IMR-90 (cell line): ENCODE results near the gene RAB23. TPM values are rescaled to one million over a fixed set of nuclear protein-coding genes. Genes with fewer than 3 reads are reported as not detected.

Source experiments
- ATAC-seq: fragments of 200-7000 bp; cut with Tn5 transposase; 2 replicates; pipeline ENCODE4 v1.9.1; 2020; ENCODE audit warnings: low read depth, mild to moderate bottlenecking, moderate library complexity
- BruUV-seq: library from RNA; stranded (reverse); fragments of 400-500 nt; replicated peaks from 2 replicates; lab custom pipeline; 2021; lab: Mats Ljungman, UMichigan
- CTCF ChIA-PET: fragments of 300-600 bp; formaldehyde crosslinking; extraction: SDS; loops from one replicate; lab custom pipeline; 2021; ENCODE audit warnings: antibody characterized with exemption; lab: Yijun Ruan, JAX
- POLR2A ChIA-PET: fragments of 300-600 bp; sonication (Branson Sonifier 250); formaldehyde crosslinking; loops from one replicate; lab custom pipeline; 2022; ENCODE audit warnings: antibody characterized with exemption; ENCODE audit not compliant: unreplicated experiment; lab: Charles Lee
- DNase-seq: peaks from one replicate; pipeline ENCODE4 v3.0.0; 2013
- H2AFZ ChIP-seq: replicated peaks from 2 replicates; pipeline ENCODE3; 2013; ENCODE audit warnings: low read length, mild to moderate bottlenecking; ENCODE audit not compliant: poor library complexity
- H2AK5ac ChIP-seq: 2 replicates; pipeline ENCODE4 v1.6.1; 2013; ENCODE audit warnings: low read depth, low read length, inconsistent platforms
- H2AK9ac ChIP-seq: replicated peaks from 2 replicates; pipeline ENCODE3; 2013; ENCODE audit warnings: mild to moderate bottlenecking, low read depth, low read length, moderate library complexity; ENCODE audit not compliant: poor library complexity
- H2BK120ac ChIP-seq: 2 replicates; pipeline ENCODE4 v1.6.1; 2013; ENCODE audit warnings: low read depth, low read length, inconsistent platforms
- H2BK15ac ChIP-seq: 3 replicates; pipeline ENCODE4 v1.6.1; 2013; ENCODE audit warnings: low read depth, low read length, inconsistent platforms
- H2BK20ac ChIP-seq: 2 replicates; pipeline ENCODE4 v1.6.1; 2013; ENCODE audit warnings: low read depth, mild to moderate bottlenecking, inconsistent platforms, low read length, moderate library complexity
- H2BK5ac ChIP-seq: 2 replicates; pipeline ENCODE4 v1.6.1; 2013; ENCODE audit warnings: mild to moderate bottlenecking, low read depth, low read length, inconsistent platforms; ENCODE audit not compliant: poor library complexity, severe bottlenecking
- H3K14ac ChIP-seq: replicated peaks from 2 replicates; pipeline ENCODE4 v1.6.1; 2013; ENCODE audit warnings: low read depth, low read length, inconsistent platforms
- H3K18ac ChIP-seq: 2 replicates; pipeline ENCODE4 v1.6.1; 2013; ENCODE audit warnings: low read depth, low read length, control low read depth
- H3K23ac ChIP-seq: 2 replicates; pipeline ENCODE4 v1.6.1; 2013; ENCODE audit warnings: low read depth, low read length, inconsistent platforms
- H3K27ac ChIP-seq: 2 replicates; pipeline ENCODE4 v1.5.1; 2013; ENCODE audit warnings: mild to moderate bottlenecking, control low read depth, low read length; ENCODE audit not compliant: insufficient read depth
- H3K27me3 ChIP-seq: 2 replicates; pipeline ENCODE4 v1.6.1; 2013; ENCODE audit warnings: low read length; ENCODE audit not compliant: control insufficient read depth, insufficient read depth
- H3K36me3 ChIP-seq: 2 replicates; pipeline ENCODE4 v1.6.1; 2013; ENCODE audit warnings: low read length, mixed read lengths; ENCODE audit not compliant: control insufficient read depth, insufficient read depth
- H3K4ac ChIP-seq: 2 replicates; pipeline ENCODE4 v1.6.1; 2013; ENCODE audit warnings: low read depth, low read length, inconsistent platforms
- H3K4me1 ChIP-seq: 2 replicates; pipeline ENCODE4 v1.6.1; 2013; ENCODE audit warnings: low read length, mixed read lengths; ENCODE audit not compliant: control insufficient read depth, insufficient read depth
- H3K4me2 ChIP-seq: 2 replicates; pipeline ENCODE4 v1.6.1; 2013; ENCODE audit warnings: low read depth, mild to moderate bottlenecking, control low read depth, low read length, moderate library complexity
- H3K4me3 ChIP-seq: 2 replicates; pipeline ENCODE4 v1.5.1; 2013; ENCODE audit warnings: low read depth, mild to moderate bottlenecking, control low read depth, low read length, moderate library complexity; ENCODE audit not compliant: insufficient read depth
- H3K56ac ChIP-seq: 2 replicates; pipeline ENCODE4 v1.6.1; 2013; ENCODE audit warnings: low read length, inconsistent platforms; ENCODE audit not compliant: insufficient read depth; ENCODE audit errors: extremely low read depth
- H3K79me1 ChIP-seq, 2 experiments: 2 replicates each; pipeline ENCODE4 v1.6.1; 2013; ENCODE audit warnings: low read length in 2 of 2, inconsistent platforms in 1 of 2, low read depth in 1 of 2
- H3K9ac ChIP-seq: 2 replicates; pipeline ENCODE4 v1.6.1; 2013; ENCODE audit warnings: low read depth, low read length, control low read depth
- H3K9me1 ChIP-seq: 2 replicates; pipeline ENCODE4 v1.6.1; 2013; ENCODE audit warnings: low read length, inconsistent platforms; ENCODE audit not compliant: insufficient read depth
- H3K9me3 ChIP-seq: 2 replicates; pipeline ENCODE4 v1.6.1; 2013; ENCODE audit warnings: low read length; ENCODE audit not compliant: control insufficient read depth, insufficient read depth
- H4K20me1 ChIP-seq: 2 replicates; pipeline ENCODE4 v1.6.1; 2013; ENCODE audit warnings: low read length, inconsistent platforms; ENCODE audit not compliant: insufficient read depth
- H4K5ac ChIP-seq: 2 replicates; pipeline ENCODE4 v1.6.1; 2013; ENCODE audit warnings: mild to moderate bottlenecking, low read depth, low read length, control low read depth
- H4K8ac ChIP-seq, 2 experiments: 2 replicates each; pipeline ENCODE4 v1.6.1; 2013; ENCODE audit warnings: low read depth in 2 of 2, low read length in 2 of 2, control low read depth in 1 of 2, inconsistent platforms in 1 of 2
- H4K91ac ChIP-seq: 2 replicates; pipeline ENCODE4 v1.6.1; 2013; ENCODE audit warnings: low read depth, low read length, inconsistent platforms; ENCODE audit not compliant: insufficient read depth
- BHLHE40 ChIP-seq: fragments of 150-350 bp; IDR thresholded peaks from 2 replicates; pipeline ENCODE4 v1.6.1; 2016; ENCODE audit warnings: mild to moderate bottlenecking, low read depth, low read length
- CEBPB ChIP-seq: IDR thresholded peaks from 2 replicates; pipeline ENCODE4 v1.6.1; 2012; ENCODE audit warnings: low read depth, low read length, improper control_type of control experiment
- CHD1 ChIP-seq: IDR thresholded peaks from 2 replicates; pipeline ENCODE4 v1.6.1; 2012; ENCODE audit warnings: low read depth, low read length, improper control_type of control experiment
- FOS ChIP-seq: fragments of 150-350 bp; IDR thresholded peaks from 2 replicates; pipeline ENCODE4 v1.6.1; 2016; ENCODE audit warnings: low read depth, low read length
- MAFK ChIP-seq: IDR thresholded peaks from 2 replicates; pipeline ENCODE4 v1.6.1; 2012; ENCODE audit warnings: low read depth, low read length, improper control_type of control experiment
- MAZ ChIP-seq: IDR thresholded peaks from 2 replicates; pipeline ENCODE4 v1.6.1; 2012; ENCODE audit warnings: low read depth, mild to moderate bottlenecking, low read length, improper control_type of control experiment, moderate library complexity, borderline replicate concordance
- MXI1 ChIP-seq: IDR thresholded peaks from 2 replicates; pipeline ENCODE4 v1.6.1; 2012; ENCODE audit warnings: low read depth, mild to moderate bottlenecking, low read length, moderate library complexity, borderline replicate concordance
- NFE2L2 ChIP-seq: fragments of 150-350 bp; IDR thresholded peaks from 2 replicates; pipeline ENCODE4 v1.6.1; 2016; ENCODE audit warnings: low read depth, mild to moderate bottlenecking, low read length
- POLR2A ChIP-seq: IDR thresholded peaks from 2 replicates; pipeline ENCODE4 v1.6.1; 2012; ENCODE audit warnings: mild to moderate bottlenecking, low read depth, low read length
- RAD21 ChIP-seq: IDR thresholded peaks from 2 replicates; pipeline ENCODE4 v1.6.1; 2012; ENCODE audit warnings: low read length, improper control_type of control experiment
- RCOR1 ChIP-seq: IDR thresholded peaks from 2 replicates; pipeline ENCODE4 v1.6.1; 2012; ENCODE audit warnings: mild to moderate bottlenecking, low read length, improper control_type of control experiment; ENCODE audit not compliant: insufficient replicate concordance
- RFX5 ChIP-seq: IDR thresholded peaks from 2 replicates; pipeline ENCODE4 v1.8.0; 2012; ENCODE audit warnings: low read depth, mild to moderate bottlenecking, low read length, moderate library complexity
- SMC3 ChIP-seq: fragments of 150-350 bp; IDR thresholded peaks from 2 replicates; pipeline ENCODE4 v1.6.1; 2016; ENCODE audit warnings: low read depth, mild to moderate bottlenecking, antibody characterized with exemption, low read length, moderate library complexity
- WGBS, 2 experiments: methylation state at CpG; one replicate each; pipeline versions ENCODE4 v1.1.5 to v1.1.7; 2013; ENCODE audit warnings: missing lambda C conversion rate in 2 of 2; ENCODE audit not compliant: insufficient read length in 1 of 2; ENCODE audit errors: extremely low coverage in 2 of 2; 5-methylcytosine and 5-hydroxymethylcytosine counted together
- dilution Hi-C: fragments of 300-500 bp; cut with HindIII; formaldehyde crosslinking; loops from one replicate; pipeline ENCODE4 v1.14.3; 2018; ENCODE audit warnings: low sequenced_read_pairs; ENCODE audit not compliant: unreplicated experiment
- in situ Hi-C: fragments of 300-500 bp; cut with MboI; formaldehyde crosslinking; loops from 3 replicates; pipeline ENCODE4 v1.14.3; 2019; ENCODE audit warnings: low sequenced_read_pairs, inconsistent platforms, mixed read lengths
- intact Hi-C: fragments of 100-400 bp; cut with micrococcal nuclease; formaldehyde crosslinking; loops from 2 replicates; pipeline ENCODE4 v1.10.0; 2022
- polyA plus RNA-seq, 3 experiments: library from polyadenylated mRNA; depleted of rRNA; stranded (reverse); fragments of >200 nt; gene quantifications; 2 replicates each; pipeline ENCODE4 v1.2.3, GENCODE V29; 2012; ENCODE audit warnings: low replicate concordance in 1 of 3
- total RNA-seq: library from RNA; depleted of rRNA; stranded (reverse); fragments of >200 nt; gene quantifications from 2 replicates; pipeline ENCODE4 v1.2.3, GENCODE V29; 2012
- TF ChIP-seq, protein P1 (sequence below): conservative IDR thresholded peaks from 2 replicates; pipeline ENCODE4 v1.5.1; 2012; ENCODE audit warnings: mild to moderate bottlenecking, low read depth, low read length, improper control_type of control experiment
- TF ChIP-seq, protein P2 (sequence below): fragments of 150-350 bp; IDR thresholded peaks from 2 replicates; pipeline ENCODE4 v1.6.1; 2016; ENCODE audit warnings: low read depth, mild to moderate bottlenecking, low read length, moderate library complexity, borderline replicate concordance
- TF ChIP-seq, protein P3 (sequence below): fragments of 150-350 bp; IDR thresholded peaks from 2 replicates; pipeline ENCODE4 v1.6.1; 2017; ENCODE audit warnings: mild to moderate bottlenecking, antibody characterized with exemption, low read length, low read depth

RAB23 gene
- total and polyA plus RNA-seq, 2 of the 4 experiments (the other 2 are of a cell fraction): 10.8 to 13.3 TPM

DNA sequence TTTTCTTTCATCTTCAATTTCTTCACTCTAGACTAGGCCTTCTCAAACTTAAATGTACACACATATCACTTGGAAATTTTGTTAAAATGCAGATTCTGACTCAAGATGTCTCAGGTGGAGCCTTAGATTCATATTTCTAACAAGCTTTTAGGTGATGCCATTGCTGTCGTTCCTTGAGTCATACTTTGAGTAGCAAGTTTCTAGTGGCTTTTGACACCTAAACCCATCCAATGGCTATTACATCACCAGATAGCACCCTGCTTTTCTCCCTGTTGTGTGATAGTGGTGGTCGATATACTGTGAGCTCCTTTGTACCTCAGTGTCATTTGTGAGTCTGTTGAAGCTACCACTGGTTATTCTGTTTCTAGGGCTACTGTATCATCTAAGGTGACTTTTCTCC lies 84.8 kb downstream of the RAB23 start:
- Histone ChIP-seq H3K56ac (no peak overlapping the region), H4K8ac (no peak overlapping the region), H3K14ac (no peak overlapping the region), H2AFZ (no peak overlapping the region), H3K27ac (no peak overlapping the region), H2BK20ac (no peak overlapping the region), H3K23ac (no peak overlapping the region), H3K18ac (no peak overlapping the region), H3K4me2 (no peak overlapping the region), H3K9ac (no peak overlapping the region), H2BK5ac (no peak overlapping the region), H3K27me3 (no peaks in the 10 kb centered on the region), H3K79me1 (peaks cover 3 to 11% of the 10 kb centered on the region in 2 experiments; a peak in 3 of 4 replicates), H3K4ac (no peak overlapping the region), H2AK5ac (no peak overlapping the region), H3K9me3 (no peaks in the 10 kb centered on the region), H2AK9ac (no peak overlapping the region), H4K5ac (no peak overlapping the region), H3K36me3 (peaks cover 10% of the 10 kb centered on the region), H3K9me1 (no peaks in the 10 kb centered on the region; the same call in 1 of the 2 replicates), H3K4me3 (no peak overlapping the region), H3K4me1 (no peaks in the 10 kb centered on the region), H2BK15ac (no peak overlapping the region), H4K91ac (no peak overlapping the region), H4K20me1 (no peaks in the 10 kb centered on the region), H2BK120ac (no peak overlapping the region)
- no TSS peak for BruUV-seq
- ChIA-PET CTCF (no interaction called here), POLR2A (no interaction called here)
- TF ChIP-seq, protein P1, sequence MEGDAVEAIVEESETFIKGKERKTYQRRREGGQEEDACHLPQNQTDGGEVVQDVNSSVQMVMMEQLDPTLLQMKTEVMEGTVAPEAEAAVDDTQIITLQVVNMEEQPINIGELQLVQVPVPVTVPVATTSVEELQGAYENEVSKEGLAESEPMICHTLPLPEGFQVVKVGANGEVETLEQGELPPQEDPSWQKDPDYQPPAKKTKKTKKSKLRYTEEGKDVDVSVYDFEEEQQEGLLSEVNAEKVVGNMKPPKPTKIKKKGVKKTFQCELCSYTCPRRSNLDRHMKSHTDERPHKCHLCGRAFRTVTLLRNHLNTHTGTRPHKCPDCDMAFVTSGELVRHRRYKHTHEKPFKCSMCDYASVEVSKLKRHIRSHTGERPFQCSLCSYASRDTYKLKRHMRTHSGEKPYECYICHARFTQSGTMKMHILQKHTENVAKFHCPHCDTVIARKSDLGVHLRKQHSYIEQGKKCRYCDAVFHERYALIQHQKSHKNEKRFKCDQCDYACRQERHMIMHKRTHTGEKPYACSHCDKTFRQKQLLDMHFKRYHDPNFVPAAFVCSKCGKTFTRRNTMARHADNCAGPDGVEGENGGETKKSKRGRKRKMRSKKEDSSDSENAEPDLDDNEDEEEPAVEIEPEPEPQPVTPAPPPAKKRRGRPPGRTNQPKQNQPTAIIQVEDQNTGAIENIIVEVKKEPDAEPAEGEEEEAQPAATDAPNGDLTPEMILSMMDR: no peak
- TF ChIP-seq NFE2L2: no peak
- TF ChIP-seq, protein P2, sequence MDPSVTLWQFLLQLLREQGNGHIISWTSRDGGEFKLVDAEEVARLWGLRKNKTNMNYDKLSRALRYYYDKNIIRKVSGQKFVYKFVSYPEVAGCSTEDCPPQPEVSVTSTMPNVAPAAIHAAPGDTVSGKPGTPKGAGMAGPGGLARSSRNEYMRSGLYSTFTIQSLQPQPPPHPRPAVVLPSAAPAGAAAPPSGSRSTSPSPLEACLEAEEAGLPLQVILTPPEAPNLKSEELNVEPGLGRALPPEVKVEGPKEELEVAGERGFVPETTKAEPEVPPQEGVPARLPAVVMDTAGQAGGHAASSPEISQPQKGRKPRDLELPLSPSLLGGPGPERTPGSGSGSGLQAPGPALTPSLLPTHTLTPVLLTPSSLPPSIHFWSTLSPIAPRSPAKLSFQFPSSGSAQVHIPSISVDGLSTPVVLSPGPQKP: no peak
- TF ChIP-seq BHLHE40: no peak
- no peak for TF ChIP-seq CEBPB
- no peak for TF ChIP-seq MAZ
- no peak for TF ChIP-seq MAFK
- TF ChIP-seq POLR2A: no peak
- TF ChIP-seq RFX5: no peak
- no peak for TF ChIP-seq FOS
- no peak for TF ChIP-seq RAD21
- TF ChIP-seq, protein P3, sequence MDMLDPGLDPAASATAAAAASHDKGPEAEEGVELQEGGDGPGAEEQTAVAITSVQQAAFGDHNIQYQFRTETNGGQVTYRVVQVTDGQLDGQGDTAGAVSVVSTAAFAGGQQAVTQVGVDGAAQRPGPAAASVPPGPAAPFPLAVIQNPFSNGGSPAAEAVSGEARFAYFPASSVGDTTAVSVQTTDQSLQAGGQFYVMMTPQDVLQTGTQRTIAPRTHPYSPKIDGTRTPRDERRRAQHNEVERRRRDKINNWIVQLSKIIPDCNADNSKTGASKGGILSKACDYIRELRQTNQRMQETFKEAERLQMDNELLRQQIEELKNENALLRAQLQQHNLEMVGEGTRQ: no peak
- TF ChIP-seq MXI1: no peak
- no peak for TF ChIP-seq RCOR1
- no peak for TF ChIP-seq CHD1
- no peak for TF ChIP-seq SMC3
- ATAC-seq (no peak), DNase-seq (no peak)
- WGBS, 2 experiments: no CpG with 5 or more reads among the region's 2 CpGs
- intact Hi-C loops: no loop called here
- dilution Hi-C loops: no loop called here
- in situ Hi-C loops: no loop called here
